GM19463 (cell line): ENCODE data around the gene CNOT2.

ENCODE experiments used
- ATAC-seq: cut with Tn5 transposase; IDR thresholded peaks from one replicate; pipeline ENCODE4 v1.9.1; 2021; ENCODE audit warnings: mild to moderate bottlenecking, moderate library complexity; ENCODE audit not compliant: unreplicated experiment

CNOT2 gene, protein sequence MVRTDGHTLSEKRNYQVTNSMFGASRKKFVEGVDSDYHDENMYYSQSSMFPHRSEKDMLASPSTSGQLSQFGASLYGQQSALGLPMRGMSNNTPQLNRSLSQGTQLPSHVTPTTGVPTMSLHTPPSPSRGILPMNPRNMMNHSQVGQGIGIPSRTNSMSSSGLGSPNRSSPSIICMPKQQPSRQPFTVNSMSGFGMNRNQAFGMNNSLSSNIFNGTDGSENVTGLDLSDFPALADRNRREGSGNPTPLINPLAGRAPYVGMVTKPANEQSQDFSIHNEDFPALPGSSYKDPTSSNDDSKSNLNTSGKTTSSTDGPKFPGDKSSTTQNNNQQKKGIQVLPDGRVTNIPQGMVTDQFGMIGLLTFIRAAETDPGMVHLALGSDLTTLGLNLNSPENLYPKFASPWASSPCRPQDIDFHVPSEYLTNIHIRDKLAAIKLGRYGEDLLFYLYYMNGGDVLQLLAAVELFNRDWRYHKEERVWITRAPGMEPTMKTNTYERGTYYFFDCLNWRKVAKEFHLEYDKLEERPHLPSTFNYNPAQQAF

DNA sequence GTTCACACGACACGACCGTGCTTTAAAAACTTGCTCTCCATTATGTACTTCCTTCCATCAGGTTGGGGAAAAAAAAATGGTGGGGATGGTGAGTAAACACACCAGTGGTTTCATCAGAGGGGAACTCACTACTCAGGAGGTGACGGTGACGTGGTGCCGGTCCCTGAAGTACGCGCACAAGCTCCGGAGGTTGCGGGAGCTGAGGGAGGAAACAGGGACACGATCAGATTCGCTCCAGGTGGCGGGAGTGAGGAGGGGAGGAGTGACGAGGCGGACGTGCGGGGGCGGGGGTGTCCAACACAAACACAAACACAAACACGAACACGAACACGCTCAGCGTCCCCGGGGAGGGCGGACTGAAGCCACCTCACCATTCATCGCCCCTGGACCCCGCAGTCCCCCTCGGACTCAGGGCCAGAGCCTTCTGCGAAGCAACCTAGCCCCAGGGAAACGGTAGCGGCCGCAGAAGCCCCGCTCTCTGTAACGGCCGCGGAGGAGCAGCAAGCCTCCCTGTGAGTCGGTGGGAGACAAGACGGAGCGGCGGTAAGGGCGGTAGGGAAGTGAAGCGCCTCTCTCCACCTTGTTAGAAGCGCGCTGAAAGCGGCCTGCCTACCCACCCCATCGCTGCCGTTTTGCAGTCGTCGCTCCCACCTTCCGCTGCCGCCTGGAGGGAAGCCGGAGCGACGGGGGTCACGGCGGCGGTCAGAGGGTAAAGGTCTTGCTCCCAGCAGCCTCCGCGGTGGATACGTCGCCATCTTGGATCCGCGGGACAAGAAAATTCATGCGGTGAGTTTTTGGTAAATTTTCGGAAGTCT is at the start of gene CNOT2:
TSS of gene CNOT2 (plus strand) at position 739 of the 815 bp plus-strand sequence. CDS start 34,794 bp downstream, outside the sequence.
- ATAC-seq, result peak; percentile 69

DNA sequence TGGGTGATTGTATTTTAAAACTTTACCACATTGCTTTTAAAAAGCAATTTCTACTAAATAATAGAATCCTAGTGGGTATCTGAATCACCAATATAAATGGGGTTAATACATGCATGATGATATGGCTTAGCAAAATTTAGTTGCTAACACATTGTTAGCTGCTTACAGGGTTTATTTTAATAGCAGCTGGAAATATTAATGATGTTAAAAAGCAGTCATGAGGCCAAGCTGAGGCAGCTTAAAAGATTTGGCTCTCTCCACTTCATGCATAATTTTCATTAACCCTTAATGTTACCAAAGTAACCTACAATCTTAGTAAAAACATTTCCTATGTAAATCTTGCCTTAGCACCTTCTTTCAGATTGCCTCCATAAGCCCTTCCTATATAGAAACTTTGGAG is 49.2 kb upstream of the CNOT2 start:
- no peak for ATAC-seq

DNA sequence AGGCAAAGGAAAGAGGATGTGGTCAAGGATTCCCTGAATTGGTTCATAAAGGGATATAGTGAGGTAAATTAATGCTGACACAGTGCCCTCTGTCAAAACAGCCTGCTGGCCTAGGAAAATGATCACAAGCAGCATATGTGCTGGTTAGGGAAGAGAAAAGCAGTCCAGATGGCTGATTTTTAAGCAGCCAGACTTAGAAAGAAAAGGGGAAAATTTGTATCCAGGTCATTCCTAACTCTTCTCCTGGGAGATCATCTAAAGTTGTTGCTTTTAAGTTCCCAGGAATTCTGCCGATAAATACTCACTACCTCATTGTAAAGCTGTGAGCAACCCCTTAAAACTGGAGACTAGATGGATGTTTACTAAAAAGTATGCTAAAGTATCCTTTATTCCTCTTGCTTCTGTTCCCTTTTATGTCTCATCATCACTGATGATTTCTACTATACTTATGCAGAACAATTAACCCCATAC is 46.4 kb upstream of the CNOT2 start:
- ATAC-seq, result no peak

DNA sequence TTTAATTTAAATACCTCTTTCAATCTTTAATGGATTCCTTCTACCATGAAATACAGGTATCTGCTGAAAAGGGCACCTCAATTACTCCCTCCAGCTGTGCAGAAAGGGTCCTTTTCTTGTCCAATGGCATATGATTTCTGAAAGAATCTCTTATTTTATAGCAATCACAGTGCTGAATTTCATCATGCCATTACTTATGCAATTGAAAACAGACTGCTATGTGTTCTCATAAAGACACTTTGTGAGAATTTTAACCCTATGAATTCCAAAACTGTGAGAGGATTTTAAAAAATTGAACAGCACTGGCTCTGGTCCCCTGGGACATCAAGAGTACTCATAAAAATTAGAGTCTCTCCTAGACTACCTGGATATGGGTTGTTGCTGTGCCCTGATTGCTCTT is 45.9 kb upstream of the CNOT2 start:
- ATAC-seq, result no peak

DNA sequence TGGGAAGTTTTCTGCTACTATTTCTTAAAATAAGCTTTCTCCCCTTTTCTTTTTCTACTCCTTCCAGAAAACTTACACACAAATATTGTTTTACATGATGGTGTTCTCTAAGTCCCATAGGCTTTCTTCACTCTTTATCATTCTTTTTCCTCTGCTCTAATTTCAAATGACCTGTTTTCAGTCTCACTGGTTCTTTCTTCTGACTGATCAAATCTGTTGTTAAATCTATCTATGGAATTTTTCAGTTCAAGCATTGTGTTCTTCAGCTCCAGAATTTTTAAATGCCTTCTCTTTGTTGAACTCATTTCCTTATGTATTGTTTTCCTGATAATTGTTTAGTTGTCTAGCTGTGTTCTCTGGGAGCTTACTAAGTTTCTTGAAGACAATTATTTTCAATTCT is 29.5 kb upstream of the CNOT2 start:
- ATAC-seq, result no peak

DNA sequence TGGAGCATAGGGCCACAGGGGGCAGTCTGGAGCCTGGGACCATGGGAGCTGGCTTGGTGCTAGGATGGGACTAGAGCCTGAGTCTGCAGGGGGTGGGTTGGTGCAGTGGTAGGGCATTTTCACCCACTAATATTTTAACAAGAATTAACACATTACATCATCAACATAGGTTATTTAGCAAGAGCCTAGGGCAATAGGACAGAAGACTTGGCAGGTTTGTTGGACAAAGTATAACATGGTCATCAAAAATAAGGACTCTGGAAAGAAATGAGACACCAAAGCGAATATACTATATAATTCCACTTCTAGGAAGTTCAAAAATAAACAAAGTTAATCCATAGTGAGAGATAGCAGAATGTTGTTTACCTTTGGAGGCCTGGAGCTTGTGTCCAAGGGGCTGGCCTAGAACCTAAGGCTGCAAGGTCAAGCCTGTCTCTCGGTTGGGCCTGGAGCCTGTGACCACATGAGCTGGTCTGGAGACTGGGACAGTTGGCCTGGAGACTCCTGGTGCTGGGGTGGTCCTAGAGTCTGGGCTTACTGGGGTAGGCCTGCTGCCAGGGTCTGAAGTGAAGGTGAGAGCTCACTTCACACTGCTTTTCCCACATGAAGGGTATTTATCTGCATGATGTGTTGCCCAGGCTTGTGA is 28.1 kb upstream of the CNOT2 start:
- ATAC-seq, result no peak

DNA sequence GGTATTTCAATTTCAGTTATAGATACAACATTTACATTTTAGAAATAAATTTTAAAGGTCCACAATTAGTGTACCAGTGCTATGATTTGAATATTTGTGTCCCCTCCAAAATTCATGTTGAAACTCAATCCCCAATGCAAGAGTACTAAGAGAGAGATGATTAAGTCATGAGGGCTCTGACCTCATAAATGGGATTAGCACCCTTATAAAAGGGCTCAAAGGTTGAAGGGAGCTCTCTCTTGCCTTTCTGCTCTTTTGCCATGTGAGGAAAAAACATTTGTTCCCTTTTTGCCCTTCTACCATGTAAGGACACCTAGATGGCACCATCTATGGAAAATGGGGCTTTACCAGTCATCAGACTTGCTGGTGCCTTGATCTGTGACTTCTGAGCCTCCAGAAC is 25.8 kb upstream of the CNOT2 start:
- no peak for ATAC-seq

DNA sequence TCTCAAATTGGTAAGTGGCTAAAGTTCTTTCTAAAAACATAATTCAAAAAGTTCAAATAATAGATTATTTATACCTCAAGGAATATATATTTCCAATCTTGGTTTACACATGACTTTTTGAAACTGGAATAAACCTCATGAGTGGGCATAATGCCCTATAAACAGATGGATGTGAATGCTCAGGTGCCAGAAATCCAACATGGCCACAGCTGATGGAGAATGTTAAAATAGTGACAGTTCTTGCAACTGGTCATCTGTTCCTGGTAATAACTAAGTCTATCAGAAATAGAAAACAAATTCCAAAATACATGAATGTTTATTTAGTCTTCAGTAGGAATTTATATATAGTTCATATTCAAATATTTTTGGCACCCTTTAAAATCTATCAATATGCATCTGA is 21.6 kb upstream of the CNOT2 start:
- ATAC-seq, result no peak

DNA sequence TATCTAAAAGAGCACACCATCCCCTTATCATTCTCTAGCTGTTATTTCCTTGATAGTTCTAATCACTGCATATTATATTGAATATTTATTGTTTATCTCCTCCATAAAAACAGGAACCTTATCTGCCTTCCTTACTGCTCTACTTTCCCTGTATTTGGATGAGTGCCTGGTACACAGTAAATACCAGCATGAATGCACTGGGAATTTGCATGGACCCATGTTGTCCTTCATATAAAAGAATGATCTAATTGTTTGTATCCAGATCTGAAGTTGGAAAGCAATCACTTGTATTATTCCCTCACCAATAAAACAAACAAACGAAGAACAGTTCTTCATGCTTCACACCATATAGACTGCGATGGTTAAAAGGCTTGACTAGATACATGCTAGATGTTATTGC is 15.3 kb upstream of the CNOT2 start:
- no peak for ATAC-seq

DNA sequence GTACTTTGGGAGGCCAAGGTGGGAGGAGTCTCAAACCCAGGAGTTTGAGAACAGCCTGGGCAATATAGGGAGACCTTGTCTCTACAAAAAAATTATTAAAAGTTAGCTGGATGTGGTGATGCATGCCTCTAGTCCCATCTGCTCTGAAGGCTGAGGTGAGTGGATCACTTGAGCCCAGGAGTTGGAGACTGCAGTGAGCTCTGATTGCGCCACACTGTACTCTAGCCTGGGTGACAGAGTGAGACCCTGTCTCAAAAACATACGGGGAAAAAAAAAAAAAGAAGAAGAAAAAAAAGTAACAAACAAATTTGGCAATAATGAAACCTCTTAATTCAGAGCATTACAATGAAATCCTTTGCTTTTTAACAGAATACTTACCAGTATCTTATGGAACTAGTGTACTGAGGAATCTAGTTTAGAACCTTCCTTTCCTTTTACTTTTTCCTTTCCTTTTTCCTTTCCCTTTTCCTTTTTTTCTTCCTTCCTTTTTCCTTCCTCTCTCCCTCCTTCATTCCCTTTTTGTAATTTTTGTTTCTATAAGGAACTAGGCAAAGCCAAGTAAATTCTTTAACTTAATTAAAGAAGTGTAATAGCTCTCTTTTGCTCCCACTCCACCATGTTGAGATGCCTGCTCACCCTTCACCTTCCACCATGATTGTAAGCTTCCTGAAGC is 12.2 kb upstream of the CNOT2 start:
- no peak for ATAC-seq

DNA sequence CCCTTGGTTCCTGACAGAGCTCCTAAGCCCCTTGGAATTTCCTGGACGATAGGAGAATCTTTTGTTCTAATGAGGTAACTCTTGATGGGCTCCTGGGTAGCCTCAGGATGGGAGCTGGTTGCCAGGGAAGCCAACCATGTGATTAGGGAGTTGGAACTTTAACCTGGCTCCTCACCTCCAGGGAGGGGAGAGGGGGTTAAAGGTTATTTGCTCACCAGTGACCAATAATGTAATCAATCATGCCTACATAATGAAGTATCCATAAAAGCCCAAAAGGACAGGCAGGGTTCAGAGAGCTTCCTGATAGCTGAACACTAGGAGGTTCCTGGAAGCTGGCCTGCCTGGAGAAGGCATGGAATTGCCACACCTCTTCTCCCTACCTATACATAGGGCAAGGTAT is 6.2 kb upstream of the CNOT2 start:
- no peak for ATAC-seq

DNA sequence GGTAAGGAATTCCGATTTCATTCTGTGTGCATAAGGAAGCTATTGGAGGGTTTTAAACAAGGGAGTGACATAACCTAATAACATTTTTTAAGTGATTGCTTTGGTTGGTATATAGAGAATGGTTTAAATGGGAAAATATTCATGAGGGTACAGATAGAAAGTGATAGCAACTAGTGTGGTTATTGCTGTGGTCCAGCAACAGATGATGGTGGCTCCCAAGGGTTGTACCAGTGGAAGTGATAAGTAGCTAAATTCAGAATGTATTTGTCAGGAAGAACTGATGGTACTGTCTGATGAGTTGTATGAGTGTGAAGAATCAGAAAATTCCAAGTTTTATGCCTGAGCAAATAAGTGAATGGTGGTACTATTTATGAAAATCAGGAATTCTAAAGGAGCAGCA is 2.6 kb upstream of the CNOT2 start:
- no peak for ATAC-seq

DNA sequence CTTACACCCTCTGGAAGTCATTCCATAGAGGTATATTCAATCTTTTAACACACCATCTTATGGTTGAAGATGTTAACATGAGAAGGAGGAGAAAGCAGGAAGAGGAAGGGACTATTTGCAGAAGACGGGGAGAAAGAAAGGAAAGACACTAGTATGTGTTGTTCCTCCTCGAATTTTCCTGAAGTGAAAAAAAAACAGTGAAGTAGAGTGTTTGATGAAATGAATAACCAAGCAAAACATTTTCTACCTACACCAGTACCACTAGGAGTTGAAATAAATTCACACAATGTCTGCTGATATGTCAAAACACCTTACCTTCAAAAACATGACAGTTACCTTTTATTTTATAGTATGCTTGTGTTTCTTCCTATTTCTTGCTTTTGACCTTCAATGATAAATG is 1.4 kb upstream of the CNOT2 start:
- no peak for ATAC-seq

DNA sequence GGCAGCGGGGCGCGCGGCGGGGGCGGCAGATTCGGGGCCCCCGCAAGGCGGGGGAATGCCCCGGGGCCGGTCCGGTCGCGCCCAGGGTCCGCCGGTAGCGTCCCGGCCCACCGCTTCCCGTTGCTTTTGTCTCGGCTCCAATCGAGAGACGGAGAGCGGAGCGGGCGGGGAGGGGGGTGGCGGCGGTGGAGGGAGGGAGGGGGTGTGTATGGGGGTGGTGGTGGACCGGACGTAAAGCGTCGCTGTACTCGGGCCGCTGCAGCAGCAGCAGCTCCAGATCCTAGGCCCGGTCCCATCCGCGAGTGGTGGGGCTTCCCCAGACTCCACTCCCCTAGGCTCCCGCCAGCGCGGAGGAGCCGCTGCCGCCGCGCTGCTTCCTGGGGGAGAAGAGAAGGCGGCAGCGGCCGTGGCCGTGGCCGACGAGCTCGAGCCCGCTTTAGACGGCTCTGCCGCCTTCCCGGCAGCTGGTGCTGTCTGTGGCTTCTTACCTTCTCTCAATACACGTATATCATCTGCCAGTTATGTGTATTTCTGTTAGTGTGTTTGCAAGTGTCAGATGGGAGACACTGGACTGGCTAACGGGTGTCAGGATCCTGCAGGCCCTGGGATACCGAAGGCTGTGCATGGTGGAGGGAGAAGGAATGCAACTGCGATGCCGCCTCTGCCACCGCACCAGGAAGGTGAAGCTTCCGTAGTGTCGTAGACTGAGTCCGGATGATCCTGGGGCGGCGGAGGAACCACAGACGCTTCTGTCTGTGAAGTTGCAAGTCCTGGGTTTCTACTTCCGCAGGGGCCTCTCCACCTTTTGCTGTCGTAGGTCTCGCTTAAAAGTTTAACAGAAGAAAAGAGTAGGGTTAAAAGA is 508 bp downstream of the CNOT2 start:
- peak; percentile 49 for ATAC-seq

DNA sequence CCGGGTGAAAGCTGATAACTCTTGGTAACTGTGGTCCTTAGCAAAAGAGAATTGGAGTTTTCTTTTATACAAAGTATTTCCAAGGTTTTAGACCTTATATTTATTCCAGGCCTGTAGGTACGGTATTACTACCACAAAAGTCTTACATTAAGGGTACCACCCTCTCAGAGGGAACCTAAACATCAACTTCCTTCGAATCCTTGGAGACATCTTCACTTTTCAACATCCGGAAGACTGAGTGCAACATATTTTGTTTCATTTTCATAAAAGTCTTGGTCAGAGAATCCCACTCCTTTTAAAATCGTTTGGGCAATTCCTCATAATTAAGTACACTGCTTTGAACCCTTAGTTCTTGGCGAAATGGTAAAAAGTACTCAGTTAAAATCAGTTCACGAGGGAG is 1.2 kb downstream of the CNOT2 start:
- ATAC-seq, result no peak

DNA sequence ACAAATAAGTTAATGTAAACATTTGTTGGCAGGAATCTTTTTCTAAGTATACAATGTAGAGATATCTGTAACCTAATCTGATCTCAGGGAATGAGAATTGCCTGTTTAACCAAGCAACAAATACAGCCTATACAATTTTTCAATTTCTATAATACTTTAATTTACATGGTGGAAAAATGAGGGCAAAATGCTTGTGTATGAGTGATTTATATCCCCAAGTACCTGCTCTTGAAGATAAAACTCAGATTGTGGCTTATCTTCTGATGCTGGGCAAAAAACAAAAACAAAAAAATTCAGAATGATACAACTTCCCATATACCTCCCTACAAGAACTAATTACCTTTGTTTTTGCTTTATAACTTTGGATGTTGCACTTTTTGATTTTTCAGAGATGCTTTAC is 2.2 kb downstream of the CNOT2 start:
- ATAC-seq, result no peak

DNA sequence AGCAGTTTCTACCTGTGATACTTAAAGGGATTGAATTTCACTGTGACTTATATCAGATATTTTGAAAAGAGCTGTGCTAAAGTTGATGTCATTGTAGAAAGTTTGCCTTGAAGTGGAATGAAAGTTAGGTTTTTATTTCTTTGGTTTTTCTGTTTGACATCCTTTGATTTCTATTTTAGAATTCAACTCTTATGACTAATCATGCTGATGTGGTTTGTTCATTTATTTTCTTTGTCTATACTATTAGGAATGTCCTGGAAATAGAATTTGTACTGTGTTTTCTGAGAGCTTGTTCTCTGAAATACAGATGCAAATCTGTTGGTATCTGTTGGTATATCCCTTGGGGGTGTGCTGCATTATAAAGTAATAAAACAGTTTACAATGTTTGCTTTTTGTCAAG is 3.3 kb downstream of the CNOT2 start:
- no peak for ATAC-seq

DNA sequence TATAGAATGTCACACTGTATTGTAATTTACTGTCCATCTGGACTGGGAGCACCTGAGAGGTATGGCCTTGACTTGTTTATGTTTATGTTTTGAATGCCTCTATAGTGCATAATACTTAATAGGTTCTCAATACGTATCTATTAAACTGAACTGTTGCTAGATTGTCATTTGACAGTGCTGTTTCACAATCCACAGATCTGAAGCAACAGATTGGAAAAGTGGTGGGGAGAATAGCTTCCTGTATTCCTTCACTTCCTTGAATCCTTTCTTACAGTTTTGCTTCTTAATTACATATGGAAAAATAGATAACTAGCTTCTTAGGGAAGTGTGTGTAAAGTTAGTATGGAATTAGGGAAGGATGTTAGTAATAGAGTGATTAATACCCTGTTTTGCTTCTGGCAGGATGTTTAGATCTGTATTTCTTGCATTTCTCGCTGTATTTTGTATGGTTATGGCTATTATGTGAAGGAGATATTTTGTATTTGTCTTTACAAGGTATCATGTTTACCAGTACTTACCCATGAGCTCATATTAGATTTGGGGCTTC is 4.5 kb downstream of the CNOT2 start:
- no peak for ATAC-seq

DNA sequence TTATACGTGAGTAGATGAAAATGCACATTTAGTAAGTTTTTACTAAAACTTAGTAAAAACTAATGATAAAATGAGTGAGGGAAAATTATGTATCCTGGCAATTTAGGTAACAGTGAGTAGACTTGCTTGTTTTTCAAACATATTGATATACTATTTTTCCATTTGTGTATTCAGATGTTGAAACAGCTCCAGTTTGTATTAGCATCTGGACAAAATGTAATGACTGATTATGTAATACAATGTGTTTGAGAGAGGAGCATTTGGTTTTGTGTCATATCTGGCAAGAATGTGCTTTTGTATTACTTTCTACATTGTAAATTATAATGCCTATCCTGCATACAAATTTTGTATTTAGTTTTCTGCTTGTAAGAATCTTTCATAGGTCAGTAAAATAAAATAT is 5.6 kb downstream of the CNOT2 start:
- no peak for ATAC-seq

DNA sequence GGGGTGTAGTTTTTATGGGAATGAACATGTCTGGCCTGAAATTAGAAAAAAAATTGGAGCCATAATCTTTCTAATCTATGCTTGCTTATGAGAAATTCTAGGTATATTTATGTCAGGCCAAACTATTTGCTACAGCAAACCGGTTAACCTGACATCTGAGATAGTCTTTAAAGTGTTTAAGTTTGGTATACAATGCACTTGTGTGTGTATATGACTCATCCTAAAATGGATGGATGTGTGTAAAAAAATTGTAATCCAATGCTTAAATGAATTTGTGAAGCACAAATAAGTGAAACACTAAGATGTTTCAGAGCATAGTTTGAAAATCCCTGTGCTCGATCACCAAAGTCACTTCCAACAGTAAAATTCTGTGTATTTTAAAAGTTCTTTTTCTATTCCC is 6.7 kb downstream of the CNOT2 start:
- ATAC-seq, result no peak
